Effector CD4-positive, alpha-beta T cell (primary cell): Measurements from ENCODE around the gene CDC42BPG.

Source experiments
- DNase-seq: peaks from one replicate; pipeline ENCODE4 v3.0.0-alpha.2; 2020
- total RNA-seq: gene quantifications from one replicate; lab custom pipeline; 2026; lab: John Stamatoyannopoulos, UW

CDC42BPG gene, protein sequence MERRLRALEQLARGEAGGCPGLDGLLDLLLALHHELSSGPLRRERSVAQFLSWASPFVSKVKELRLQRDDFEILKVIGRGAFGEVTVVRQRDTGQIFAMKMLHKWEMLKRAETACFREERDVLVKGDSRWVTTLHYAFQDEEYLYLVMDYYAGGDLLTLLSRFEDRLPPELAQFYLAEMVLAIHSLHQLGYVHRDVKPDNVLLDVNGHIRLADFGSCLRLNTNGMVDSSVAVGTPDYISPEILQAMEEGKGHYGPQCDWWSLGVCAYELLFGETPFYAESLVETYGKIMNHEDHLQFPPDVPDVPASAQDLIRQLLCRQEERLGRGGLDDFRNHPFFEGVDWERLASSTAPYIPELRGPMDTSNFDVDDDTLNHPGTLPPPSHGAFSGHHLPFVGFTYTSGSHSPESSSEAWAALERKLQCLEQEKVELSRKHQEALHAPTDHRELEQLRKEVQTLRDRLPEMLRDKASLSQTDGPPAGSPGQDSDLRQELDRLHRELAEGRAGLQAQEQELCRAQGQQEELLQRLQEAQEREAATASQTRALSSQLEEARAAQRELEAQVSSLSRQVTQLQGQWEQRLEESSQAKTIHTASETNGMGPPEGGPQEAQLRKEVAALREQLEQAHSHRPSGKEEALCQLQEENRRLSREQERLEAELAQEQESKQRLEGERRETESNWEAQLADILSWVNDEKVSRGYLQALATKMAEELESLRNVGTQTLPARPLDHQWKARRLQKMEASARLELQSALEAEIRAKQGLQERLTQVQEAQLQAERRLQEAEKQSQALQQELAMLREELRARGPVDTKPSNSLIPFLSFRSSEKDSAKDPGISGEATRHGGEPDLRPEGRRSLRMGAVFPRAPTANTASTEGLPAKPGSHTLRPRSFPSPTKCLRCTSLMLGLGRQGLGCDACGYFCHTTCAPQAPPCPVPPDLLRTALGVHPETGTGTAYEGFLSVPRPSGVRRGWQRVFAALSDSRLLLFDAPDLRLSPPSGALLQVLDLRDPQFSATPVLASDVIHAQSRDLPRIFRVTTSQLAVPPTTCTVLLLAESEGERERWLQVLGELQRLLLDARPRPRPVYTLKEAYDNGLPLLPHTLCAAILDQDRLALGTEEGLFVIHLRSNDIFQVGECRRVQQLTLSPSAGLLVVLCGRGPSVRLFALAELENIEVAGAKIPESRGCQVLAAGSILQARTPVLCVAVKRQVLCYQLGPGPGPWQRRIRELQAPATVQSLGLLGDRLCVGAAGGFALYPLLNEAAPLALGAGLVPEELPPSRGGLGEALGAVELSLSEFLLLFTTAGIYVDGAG (N-terminal part only)
- total RNA-seq: 47.7 reads per million, percentile 67 among the genes with 10 or more reads in this experiment

- DNase-seq: peak; percentile 69
These were observed at the start of gene CDC42BPG for GRCh38 chr11:64844330-64845128. Gene CDC42BPG, minus strand, starts transcription at chr11:64844653. Its CDS starts 84 bp downstream, at chr11:64844569.

DNA sequence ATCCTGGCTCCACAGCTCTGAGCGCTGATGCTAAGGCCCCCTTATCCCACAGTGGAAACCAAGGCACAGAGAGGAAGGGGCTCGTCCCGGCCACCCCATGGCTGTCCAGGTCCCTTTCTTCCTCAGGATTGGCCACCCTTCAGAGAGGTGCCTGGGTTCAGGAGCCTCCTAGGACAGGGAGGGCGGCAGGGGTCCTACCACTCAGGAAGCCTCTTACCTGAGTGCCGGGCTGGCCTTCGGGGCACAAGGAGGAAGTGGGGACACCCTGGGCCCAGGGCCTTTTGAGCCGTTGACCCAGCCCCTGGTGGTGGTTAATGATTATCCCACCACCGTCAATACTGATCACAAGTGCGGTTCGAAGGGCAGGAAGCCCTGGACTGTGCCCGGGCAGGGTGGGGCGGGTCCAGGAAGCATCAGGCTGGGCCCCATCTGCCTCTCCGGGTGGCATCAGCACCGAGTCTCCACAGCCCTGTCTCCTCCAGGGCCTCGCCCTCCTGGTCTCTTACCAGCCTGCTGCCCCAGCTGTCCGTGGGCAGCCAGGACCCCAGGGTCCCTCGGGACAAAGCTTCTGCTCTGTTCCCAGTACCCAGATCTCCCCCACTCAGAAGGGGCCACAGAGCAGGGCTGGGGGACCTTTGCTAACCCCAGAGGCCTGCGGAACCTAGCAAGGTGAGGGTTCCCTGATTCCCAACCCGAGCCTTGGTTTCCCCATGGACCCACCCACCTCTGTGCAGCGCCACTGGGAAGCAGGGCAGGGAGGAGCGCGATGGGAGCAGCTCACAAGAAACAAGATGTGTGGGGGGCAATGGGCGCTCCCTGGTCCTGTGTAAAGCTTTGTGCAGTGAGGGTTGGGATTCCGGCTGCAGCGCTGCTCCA is 49.0 kb upstream of the CDC42BPG start:
- DNase-seq: no peak

- DNase-seq: no peak
These were observed 48.4 kb upstream of the CDC42BPG start for GRCh38 chr11:64892838-64893193.

DNA sequence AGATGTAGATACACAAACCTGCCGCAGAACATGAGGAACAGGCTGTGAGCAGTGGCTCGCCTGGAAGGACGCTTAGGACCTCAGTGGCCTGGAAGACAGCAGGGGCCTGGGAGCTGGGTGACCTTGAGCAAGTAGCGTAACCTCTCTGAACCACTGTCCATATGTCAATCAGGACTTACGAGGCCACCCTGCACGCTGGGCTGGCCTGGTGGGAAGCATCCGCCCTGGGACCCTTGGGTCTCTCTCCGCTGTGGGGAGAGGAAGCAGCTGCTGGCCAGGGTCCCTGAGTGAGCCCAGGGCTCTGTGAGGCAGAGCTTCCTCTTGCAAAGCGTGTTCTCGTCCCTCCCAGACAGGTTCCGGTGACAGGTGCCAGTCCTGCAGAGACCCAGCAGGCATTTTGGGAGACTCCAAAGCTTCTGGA is 48.0 kb upstream of the CDC42BPG start:
- no peak for DNase-seq

GRCh38 chr11:64891880-64892279 is 47.4 kb upstream of the CDC42BPG start:
- DNase-seq: no peak

DNA sequence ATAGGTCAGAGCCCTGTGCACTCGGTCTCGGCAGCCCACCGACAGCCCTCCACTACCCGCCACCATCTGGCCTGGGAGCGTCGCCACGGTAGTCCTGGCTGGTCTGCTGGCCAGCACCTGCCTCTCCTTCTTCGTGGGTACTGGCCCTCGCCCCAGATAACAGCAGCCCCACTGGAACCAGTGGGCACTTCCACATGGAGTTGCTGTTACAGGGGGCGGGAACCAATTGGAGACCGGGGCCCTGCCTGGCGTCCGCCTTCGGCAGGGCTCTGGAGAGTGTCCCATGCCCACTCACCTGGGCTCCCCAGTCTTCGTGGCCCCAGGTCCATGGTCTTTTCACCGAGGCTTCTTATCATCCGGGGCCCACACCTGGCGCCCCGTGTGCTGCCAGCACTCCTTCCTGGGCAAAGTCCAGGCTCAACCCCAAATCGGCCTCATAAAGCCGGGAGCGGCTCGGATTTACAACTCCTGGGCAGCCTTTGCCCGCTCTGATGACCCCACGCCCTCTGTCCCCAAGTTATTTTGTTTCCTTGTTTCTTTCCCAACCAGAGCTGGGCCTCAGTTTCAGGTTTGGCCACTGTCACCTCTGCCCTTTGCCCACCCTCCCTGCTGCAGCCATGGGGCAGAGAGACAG is 46.9 kb upstream of the CDC42BPG start:
- DNase-seq: no peak

- DNase-seq: no peak
These were observed 46.1 kb upstream of the CDC42BPG start for GRCh38 chr11:64890522-64890939.

GRCh38 chr11:64888729-64889511 is 44.5 kb upstream of the CDC42BPG start:
- no peak for DNase-seq

DNA sequence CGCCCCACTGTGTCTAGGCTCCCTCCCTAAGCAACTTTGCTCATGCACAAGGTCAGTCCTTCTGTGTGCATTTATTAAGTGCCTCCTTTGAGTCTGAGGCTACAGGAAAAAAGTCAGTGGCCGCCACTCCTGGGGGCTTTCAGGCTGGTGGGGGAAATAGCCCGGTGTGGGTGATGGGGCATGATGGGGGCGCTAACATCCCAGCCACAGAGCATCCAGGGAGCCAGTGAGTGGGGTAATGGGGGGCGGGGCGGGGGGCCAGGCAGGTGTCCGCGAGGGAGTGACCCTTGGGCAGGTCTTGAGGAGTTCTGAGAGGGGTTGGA is 43.9 kb upstream of the CDC42BPG start:
- no peak for DNase-seq

DNA sequence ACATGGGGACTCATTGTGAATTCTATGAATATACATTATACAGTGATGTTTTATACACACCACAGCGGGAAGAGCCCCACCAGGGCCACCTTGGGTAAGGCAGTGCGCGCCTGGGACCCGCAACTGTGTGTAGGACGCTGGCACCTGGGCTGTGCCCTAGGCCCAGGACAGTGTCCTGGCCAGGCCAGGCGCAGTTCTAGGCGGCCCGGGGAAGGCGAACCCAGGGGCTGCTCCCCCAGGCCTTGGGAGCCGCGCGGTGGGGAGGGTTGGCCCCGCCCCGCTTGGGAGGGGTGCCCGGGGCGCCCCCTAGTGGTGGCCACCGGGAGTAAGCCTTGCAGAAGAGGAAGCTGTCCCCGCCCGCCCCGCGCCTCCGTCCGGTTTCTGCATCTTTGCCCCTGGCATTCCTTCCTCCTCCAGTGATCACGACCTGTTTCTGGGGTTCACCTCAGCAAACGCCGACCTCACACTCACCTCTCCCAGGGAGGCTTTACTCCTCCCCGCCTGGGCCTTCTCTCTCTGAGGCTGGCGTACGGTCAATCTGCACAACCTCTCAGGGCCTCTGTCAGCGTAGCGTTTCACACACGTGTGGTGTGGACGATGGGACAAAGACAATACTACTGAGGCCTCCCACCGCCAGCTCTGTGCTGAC is 43.4 kb upstream of the CDC42BPG start:
- DNase-seq: peak; percentile 80

DNA sequence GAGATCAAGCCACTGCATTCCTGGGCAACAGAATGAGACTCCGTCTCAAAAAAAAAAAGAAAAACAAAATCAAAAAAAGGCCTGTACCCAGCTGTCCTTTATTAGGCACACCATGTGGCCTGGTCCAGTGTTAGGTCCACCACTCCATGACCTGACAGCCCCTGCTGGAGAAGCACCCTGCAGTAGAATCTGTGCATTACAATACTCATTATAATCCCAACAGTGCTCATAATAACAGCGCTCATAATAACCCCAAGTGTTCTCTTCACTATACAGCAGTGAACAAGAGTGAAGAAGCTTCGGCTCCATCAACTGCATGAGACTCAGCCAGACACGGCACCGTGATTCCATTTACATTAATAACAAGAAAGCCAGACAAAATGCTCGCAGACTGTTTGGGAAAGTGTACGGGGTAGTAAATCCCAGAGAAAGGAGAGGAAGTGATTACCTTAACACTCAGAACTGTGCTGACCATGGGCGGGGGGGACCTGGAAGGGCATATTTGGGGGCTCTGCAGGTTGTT is 42.8 kb upstream of the CDC42BPG start:
- DNase-seq: no peak

GRCh38 chr11:64885367-64886286 is 41.2 kb upstream of the CDC42BPG start:
- DNase-seq: no peak

DNA sequence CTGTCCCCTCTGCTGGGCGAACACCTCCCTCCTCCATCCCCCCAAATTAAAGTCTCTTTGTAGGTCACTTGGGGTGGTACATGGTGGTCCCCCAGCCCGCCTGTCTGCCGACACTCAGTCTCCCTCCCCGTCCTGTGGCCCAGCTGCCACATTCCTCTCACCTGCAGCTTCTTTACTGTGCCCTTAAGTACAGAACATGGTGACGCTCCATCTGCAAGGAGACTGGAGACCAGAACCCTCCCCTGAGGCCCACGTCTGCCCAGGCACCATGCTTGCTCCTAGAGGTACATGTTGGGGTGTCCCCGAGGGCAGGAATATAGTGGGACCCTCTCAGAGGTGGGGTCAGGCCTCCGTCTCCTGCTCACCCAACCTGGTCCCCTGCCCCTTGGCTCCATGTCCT is 39.6 kb upstream of the CDC42BPG start:
- DNase-seq: no peak

- no peak for DNase-seq
These were observed 39.1 kb upstream of the CDC42BPG start for GRCh38 chr11:64883575-64883974.

- no peak for DNase-seq
These were observed 37.8 kb upstream of the CDC42BPG start for GRCh38 chr11:64882243-64882642.

GRCh38 chr11:64881476-64881875 is 37.0 kb upstream of the CDC42BPG start:
- DNase-seq: no peak

GRCh38 chr11:64880240-64881001 is 36.0 kb upstream of the CDC42BPG start:
- no peak for DNase-seq
